MG63 (cell line): Measurements from ENCODE around the gene CD4. TPM values are rescaled to one million over a fixed set of nuclear protein-coding genes. Genes with fewer than 3 reads are reported as not detected.

ENCODE experiments used
- DNase-seq: peaks from one replicate; pipeline ENCODE4 v3.0.0-alpha.2; 2020
- H3K27me3 ChIP-seq: fragments of 250-450 bp; sonication (Bioruptor Pico); 2 replicates; pipeline ENCODE4 v1.5.1; 2020; ENCODE audit warnings: mild to moderate bottlenecking, moderate library complexity
- H3K36me3 ChIP-seq: fragments of 250-450 bp; sonication (Bioruptor Pico); 2 replicates; pipeline ENCODE4 v1.5.1; 2020; ENCODE audit warnings: mild to moderate bottlenecking, moderate library complexity
- H3K4me3 ChIP-seq: fragments of 250-450 bp; sonication (Bioruptor Pico); 2 replicates; pipeline ENCODE4 v1.5.1; 2020; ENCODE audit warnings: mild to moderate bottlenecking, moderate library complexity
- H3K9me3 ChIP-seq: fragments of 250-450 bp; sonication (Bioruptor Pico); 2 replicates; pipeline ENCODE4 v1.5.1; 2020; ENCODE audit warnings: mild to moderate bottlenecking, moderate library complexity
- total RNA-seq: library from RNA; depleted of rRNA; stranded (reverse); fragments of >200 nt; shearing (Covaris generic); gene quantifications from 2 replicates; pipeline ENCODE4 v1.2.3, GENCODE V29; 2014; ENCODE audit warnings: low replicate concordance

CD4 gene
- total RNA-seq, 1 experiment from 2014 or later: not detected

GRCh38 chr12:6842075-6842474 lies 52.7 kb downstream of the CD4 start:
- Histone ChIP-seq H3K36me3 (peaks cover 24% of the 10 kb centered on the region), H3K4me3 (no peak overlapping the region), H3K27me3 (no peaks in the 10 kb centered on the region), H3K9me3 (no peaks in the 10 kb centered on the region)
- DNase-seq: no peak

DNA sequence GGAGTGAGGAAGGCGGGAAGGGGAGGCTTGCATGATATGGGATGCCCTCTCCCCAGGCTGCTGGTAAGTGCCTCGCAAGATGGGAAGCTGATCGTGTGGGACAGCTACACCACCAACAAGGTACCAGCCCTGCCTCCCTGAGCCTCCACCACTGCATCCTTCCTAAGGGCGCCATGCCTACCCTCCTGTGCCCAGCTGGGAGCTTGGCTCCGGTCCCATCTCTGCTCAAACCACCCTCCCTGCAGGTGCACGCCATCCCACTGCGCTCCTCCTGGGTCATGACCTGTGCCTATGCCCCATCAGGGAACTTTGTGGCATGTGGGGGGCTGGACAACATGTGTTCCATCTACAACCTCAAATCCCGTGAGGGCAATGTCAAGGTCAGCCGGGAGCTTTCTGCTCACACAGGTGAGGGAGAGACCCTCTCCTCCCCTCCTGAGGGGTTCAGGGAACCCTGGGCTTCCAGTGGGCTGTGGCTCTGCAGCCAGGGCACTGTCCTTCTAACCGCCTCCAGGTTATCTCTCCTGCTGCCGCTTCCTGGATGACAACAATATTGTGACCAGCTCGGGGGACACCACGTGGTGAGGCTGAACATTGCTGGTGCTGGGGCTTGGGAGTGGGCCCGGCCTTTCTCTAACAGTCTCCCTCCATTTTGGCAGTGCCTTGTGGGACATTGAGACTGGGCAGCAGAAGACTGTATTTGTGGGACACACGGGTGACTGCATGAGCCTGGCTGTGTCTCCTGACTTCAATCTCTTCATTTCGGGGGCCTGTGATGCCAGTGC lies 54.0 kb downstream of the CD4 start:
- H3K9me3 ChIP-seq: no peaks in the 10 kb centered on the region
- no peak for DNase-seq
- peaks cover 36% of the 10 kb centered on the region for H3K36me3 ChIP-seq
- H3K4me3 ChIP-seq: no peak overlapping the region
- H3K27me3 ChIP-seq: no peaks in the 10 kb centered on the region

- DNase-seq: no peak
- Histone ChIP-seq H3K4me3 (no peak overlapping the region), H3K9me3 (no peaks in the 10 kb centered on the region), H3K27me3 (no peaks in the 10 kb centered on the region), H3K36me3 (peaks cover 57% of the 10 kb centered on the region)
These were observed 56.1 kb downstream of the CD4 start for GRCh38 chr12:6845395-6845794.

- Histone ChIP-seq H3K9me3 (no peaks in the 10 kb centered on the region), H3K4me3 (no peak overlapping the region), H3K36me3 (peaks cover 61% of the 10 kb centered on the region), H3K27me3 (no peaks in the 10 kb centered on the region)
- DNase-seq: no peak
These were observed 57.1 kb downstream of the CD4 start for GRCh38 chr12:6846316-6846869.

DNA sequence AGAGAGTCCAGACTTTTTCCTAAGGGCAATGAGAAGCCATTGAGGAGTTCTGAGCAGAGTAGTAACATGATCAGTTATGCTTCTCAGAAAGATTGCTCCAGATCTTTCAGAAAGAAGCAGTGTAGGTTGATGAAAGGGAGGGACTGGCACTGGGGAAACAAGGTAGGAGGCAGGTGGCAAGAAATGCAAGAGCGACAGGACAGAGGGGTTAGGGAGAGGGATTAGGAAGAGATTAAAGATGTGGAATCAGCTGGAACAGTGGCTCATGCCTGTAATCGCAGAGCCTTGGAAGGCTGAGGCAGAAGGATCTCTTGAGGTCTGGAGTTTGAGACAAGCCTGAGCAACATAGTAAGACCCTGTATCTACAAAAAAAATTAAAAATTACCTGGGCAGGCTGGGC lies 58.3 kb downstream of the CD4 start:
- DNase-seq: no peak
- Histone ChIP-seq H3K4me3 (no peak overlapping the region), H3K36me3 (peaks cover 58% of the 10 kb centered on the region), H3K27me3 (no peaks in the 10 kb centered on the region), H3K9me3 (no peaks in the 10 kb centered on the region)

DNA sequence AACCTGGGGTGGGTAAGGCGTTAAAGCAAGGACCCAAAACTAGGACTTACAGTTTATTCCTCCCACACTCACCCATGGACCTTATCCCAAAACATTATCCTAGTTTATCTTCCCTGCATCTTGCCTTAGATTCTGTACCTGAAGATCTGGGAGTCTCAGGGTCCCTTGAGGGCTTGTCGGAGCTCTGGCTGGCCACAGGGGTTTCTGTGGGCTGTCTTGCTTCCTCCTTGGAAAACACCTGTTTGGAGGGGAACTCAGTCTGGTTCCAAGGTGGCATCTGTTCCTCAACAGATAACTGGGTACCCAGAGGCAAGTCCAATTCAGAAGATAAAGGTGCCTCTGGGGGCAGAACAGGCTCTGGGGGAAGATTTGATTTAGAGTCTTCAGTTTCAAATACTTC lies 60.1 kb downstream of the CD4 start:
- Histone ChIP-seq H3K27me3 (no peaks in the 10 kb centered on the region), H3K9me3 (no peaks in the 10 kb centered on the region), H3K4me3 (no peak overlapping the region), H3K36me3 (peaks cover 67% of the 10 kb centered on the region)
- DNase-seq: no peak

DNA sequence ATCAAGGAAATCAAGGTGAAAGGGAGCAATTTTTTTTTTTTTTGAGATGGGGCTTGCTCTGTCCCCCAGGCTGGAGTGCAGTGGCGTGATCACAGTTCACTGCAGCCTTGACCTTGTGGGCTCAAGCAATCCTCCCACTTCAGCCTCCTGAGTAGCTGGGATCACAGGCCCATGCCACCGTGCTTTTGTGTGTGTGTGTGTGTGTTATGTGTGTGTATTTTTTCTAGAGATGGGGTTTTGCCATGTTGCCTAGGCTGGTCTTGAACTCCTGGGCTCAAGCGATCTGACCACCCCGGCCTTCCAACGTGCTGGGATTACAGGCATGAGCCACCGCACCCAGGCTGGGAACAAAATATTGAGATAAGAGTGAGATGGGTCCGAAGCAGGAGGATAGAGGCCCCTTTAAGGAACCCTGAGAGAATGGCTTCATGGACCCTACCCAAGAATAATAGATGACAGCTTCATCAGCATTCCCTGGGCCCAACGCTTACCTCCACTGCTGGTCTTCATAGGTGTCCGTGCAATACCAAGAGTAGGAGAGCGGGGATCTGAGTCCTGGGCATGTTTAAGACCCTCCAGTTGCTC lies 60.7 kb downstream of the CD4 start:
- Histone ChIP-seq H3K9me3 (no peaks in the 10 kb centered on the region), H3K27me3 (no peaks in the 10 kb centered on the region), H3K36me3 (peaks cover 71% of the 10 kb centered on the region), H3K4me3 (peak overlapping the region; percentile 86)
- no peak for DNase-seq

DNA sequence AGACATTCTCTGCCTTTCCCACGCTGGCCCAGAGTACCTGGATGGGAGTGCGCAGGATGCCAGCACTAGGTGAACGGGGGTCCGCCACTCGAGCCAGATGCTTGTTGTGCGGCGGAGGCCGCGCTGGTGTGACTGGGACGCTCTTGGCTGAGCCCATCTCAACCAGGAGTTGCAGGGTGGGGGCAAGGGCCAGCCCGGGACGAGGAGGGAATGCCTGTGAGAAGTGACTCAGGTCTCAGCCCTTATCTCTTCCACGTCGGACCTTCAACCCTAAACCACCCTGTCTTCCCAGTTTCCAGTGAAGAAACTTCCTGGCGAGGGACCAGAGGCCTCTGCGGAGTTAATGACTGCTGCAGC lies 61.4 kb downstream of the CD4 start:
- Histone ChIP-seq H3K4me3 (peak overlapping the region; percentile 86), H3K9me3 (no peaks in the 10 kb centered on the region), H3K36me3 (peaks cover 71% of the 10 kb centered on the region), H3K27me3 (no peaks in the 10 kb centered on the region)
- DNase-seq: no peak

GRCh38 chr12:6851153-6851920 lies 62.0 kb downstream of the CD4 start, which contains the start of gene CDCA3:
Gene CDCA3, minus strand, starts transcription at chr12:6851286. Its CDS starts 334 bp downstream, at chr12:6850952.
- Histone ChIP-seq H3K9me3 (no peaks in the 10 kb centered on the region), H3K27me3 (no peaks in the 10 kb centered on the region), H3K36me3 (peaks cover 72% of the 10 kb centered on the region), H3K4me3 (peak within 1 kb of the TSS; percentile 86)
- peak; percentile 98 for DNase-seq

DNA sequence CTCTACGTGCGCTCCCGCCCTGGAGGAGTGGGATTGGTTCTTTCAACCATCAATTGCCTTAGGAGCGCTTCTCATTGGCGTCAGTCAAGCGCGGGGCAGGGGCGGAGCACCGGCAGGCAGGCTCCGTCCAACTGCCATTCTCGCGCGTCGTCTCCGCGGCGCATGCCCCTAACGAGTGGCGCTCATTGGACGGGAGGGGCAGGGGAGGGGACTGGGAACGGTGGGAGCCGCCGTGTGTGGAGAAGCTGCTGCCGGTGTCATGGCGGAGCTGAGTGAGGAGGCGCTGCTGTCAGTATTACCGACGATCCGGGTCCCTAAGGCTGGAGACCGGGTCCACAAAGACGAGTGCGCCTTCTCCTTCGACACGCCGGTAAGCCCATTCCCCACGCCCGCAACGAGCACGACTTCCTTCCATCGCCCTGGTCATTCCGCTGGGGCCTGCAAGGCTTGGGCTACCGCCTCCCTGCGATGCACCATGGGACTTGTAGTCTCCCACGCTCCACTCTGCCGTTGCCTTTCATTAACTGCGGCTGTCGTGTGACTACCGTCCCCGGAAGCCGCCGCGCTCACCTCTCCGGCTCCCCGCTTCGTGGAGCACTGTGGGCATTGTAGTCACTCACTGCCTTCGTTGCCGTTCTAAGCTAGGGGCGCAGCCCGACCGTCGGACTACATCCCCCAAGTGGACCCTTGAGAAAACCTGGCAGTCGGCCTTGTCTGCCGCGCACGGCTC lies 62.8 kb downstream of the CD4 start, which contains the start of gene USP5:
Gene USP5, plus strand, starts transcription at position 230 of the 730 bp plus-strand sequence. Its CDS starts 30 bp downstream, at position 260.
- peak; percentile 99 for DNase-seq
- Histone ChIP-seq H3K4me3 (peak within 1 kb of the TSS; percentile 86), H3K27me3 (no peaks in the 10 kb centered on the region), H3K36me3 (peaks cover 71% of the 10 kb centered on the region), H3K9me3 (no peaks in the 10 kb centered on the region)

DNA sequence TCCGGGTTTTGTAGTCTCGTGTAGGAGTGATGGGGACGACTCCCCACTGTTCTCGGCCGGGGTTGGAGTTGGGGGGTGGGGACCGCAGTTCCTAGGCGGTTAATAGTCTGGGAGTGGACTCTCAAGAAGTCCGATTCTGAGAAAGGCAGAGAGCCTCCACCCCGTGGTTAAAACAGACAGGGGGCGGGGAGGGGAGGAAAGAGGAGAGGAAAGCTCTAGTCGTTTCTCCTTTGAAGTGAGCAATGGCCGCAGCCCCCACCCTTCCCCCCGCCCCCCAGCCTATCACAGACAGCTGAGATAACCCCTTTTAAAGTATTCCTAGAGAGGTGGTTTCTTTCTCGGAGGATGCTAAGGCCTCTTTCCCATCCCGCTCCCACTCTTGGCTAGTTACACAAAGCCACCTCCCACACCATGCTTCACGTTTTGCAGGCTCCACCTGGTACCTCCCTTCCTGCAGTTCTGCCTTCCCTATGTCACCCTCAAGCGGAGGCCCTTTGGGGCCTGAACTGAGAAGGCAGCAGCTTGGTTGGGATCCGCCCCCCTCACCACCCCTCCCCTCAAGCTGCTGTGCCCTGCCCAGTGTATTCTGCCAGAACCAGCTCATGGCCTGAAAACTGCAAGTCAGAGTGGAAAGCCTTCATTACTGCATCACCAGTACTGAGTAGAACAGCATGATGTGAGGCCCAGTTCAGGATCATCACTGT lies 63.5 kb downstream of the CD4 start:
- DNase-seq: peak; percentile 78
- Histone ChIP-seq H3K9me3 (no peaks in the 10 kb centered on the region), H3K27me3 (no peaks in the 10 kb centered on the region), H3K36me3 (peaks cover 71% of the 10 kb centered on the region), H3K4me3 (peak overlapping the region; percentile 86)

DNA sequence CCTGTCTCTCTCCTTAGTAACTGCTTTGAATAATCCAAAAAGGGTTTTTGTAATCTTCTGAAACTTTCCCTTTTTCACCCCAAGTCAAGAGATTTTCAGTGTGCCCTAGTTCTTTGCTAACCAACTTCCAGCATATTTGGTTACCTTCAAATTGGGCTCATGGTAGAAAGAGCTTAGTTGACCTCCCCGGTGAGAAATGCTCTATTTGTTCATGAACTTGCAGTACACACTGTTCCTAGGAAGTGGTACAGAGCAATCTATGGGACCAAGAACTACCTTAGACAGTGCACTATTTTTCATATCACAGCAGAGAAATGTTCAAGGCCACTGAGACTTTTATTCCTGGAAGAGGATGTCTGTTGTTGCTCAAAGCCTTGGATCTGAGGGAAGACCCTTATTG lies 64.3 kb downstream of the CD4 start:
- no peak for DNase-seq
- H3K9me3 ChIP-seq: no peaks in the 10 kb centered on the region
- H3K27me3 ChIP-seq: no peaks in the 10 kb centered on the region
- H3K36me3 ChIP-seq: peaks cover 70% of the 10 kb centered on the region
- peak overlapping the region; percentile 86 for H3K4me3 ChIP-seq

GRCh38 chr12:6854036-6854435 lies 64.7 kb downstream of the CD4 start:
- H3K9me3 ChIP-seq: no peaks in the 10 kb centered on the region
- H3K4me3 ChIP-seq: no peak overlapping the region
- DNase-seq: no peak
- H3K27me3 ChIP-seq: no peaks in the 10 kb centered on the region
- peaks cover 67% of the 10 kb centered on the region for H3K36me3 ChIP-seq

DNA sequence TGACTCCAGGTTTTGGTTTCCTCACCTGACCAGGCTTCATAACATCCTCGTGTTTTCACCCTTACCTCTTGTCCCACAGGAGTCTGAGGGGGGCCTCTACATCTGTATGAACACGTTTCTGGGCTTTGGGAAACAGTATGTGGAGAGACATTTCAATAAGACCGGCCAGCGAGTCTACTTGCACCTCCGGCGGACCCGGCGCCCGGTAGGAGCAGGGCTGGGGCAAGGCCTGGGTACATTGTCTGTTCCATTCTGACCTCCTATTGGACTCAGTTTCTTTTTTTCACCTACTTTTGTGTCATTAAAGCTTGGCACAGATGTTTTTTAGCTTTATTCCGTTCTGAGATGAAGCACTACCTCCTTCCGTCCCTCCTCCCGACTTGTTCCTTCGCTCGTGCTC lies 66.0 kb downstream of the CD4 start:
- Histone ChIP-seq H3K9me3 (no peaks in the 10 kb centered on the region), H3K27me3 (no peaks in the 10 kb centered on the region), H3K4me3 (no peak overlapping the region), H3K36me3 (peaks cover 65% of the 10 kb centered on the region)
- DNase-seq: no peak

- H3K9me3 ChIP-seq: no peaks in the 10 kb centered on the region
- no peak overlapping the region for H3K4me3 ChIP-seq
- H3K27me3 ChIP-seq: no peaks in the 10 kb centered on the region
- DNase-seq: no peak
- peaks cover 83% of the 10 kb centered on the region for H3K36me3 ChIP-seq
These were observed 69.5 kb downstream of the CD4 start for GRCh38 chr12:6858799-6859198.

DNA sequence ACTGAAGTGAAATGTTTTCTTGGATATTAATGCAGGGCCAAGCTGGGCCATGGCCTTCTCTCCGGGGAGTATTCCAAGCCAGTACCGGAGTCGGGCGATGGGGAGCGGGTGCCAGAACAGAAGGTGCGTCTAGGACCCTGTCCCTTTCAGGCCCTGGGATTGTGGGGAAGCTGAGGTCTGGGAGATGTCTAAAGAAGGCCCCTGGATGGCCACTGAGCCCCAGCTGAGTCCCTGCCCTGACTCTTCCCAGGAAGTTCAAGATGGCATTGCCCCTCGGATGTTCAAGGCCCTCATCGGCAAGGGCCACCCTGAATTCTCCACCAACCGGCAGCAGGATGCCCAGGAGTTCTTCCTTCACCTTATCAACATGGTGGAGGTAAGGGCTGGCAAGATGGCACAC lies 70.8 kb downstream of the CD4 start:
- H3K36me3 ChIP-seq: peaks cover 82% of the 10 kb centered on the region

More for the DNA sequence above, 70.8 kb downstream of the CD4 start:
- Histone ChIP-seq H3K4me3 (no peak overlapping the region), H3K27me3 (no peaks in the 10 kb centered on the region), H3K9me3 (no peaks in the 10 kb centered on the region)
- no peak for DNase-seq
